ENCODE results near the gene WDCP.
"Not testable (repeated sequence)": the region's sequence is repeated elsewhere in the genome, so short reads cannot be mapped to it uniquely, and the experiment has no call there.

Gene WDCP

GRCh38 chr2:24046930-24047702 lies at the start of gene WDCP:
Gene WDCP, minus strand, starts transcription at chr2:24047391. Its CDS starts 7,897 bp downstream, at chr2:24039494.
- DNase-seq = peak; percentile 55 to 99 (median 95)

DNA sequence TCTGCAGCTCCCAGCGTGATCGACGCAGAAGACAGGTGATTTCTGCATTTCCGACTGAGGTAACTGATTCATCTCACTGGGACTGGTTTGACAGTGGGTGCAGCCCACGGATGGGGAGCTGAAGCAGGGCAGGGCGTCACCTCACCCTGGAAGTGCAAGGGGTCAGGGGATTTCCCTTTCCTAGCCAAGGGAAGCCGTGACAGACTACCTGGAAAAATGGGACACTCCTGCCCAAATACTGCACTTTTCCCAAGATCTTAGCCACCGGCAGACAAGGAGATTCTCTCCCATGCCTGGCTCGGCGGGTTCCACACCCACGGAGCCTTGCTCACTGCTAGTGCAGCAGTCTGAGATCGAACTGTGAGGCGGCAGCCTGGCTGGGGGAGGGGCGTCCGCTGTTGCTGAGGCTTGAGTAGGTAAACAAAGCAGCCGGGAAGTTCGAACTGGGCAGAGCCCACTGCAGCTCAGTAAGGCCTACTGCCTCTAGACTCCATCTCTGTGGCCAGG lies 48.0 kb upstream of the WDCP start:
- DNase-seq = not testable (repeated sequence)

DNA sequence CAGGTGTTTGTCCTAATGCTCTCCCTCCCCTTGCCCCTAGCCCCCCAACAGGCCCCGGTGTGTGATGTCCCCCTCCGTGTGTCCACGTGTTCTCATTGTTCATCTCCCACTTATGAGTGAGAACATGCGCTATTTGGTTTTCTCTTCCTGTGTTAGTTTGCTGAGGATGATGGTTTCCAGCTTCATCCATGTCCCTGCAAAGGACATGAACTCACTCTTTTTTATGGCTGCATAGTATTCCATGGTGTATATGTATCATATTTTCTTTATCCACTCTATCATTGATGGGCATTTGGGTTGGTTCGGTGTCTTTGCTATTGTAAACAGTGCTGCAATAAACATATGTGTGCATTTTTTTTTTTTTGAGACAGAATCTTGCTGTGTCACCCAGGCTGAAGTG lies 46.1 kb upstream of the WDCP start:
- not testable (repeated sequence) for DNase-seq

DNA sequence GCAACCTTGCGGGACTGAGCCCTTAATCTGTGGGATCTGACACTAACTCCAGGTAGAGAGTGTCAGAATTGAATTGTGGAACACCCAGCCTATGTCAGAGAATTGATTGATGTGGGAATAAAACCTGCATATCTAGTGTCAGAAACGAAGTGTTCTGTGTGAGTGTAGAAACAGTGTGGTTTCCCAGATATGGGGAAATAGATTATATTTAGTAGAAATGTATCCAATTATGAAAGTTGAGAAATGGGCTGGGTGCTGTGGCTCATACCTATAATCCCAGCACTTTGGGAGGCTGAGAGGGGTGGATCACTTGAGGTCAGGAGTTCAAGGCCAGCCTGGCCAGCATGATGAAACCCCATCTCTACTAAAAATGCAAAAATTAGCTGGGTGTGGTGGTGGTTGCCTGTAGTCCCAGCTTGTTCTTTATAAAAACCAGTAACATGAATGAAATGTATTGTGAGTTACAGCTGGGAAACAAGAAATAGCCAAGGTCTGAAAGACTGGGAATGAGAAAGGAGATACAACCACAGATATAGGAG lies 41.7 kb upstream of the WDCP start:
- DNase-seq = no peak

DNA sequence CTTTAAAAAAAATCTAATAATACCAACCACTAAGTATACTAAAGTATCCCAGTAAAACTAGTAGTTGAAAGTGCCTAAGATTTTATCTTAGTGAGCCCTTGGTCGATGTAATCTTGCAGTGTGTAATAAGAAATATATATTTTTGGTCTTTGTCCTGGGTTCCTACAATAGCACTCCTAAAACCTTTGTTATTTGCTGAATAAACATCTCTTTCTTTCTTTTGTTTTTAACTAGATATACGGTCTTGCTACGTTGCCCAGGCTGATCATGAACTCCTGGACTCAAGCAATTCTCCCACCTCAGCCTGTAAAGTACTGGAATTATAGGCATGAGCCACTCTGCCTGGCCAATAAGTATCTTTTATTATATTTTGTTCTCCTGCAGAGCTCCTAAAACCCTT lies 39.8 kb upstream of the WDCP start:
- no peak for DNase-seq

- no peak for DNase-seq
Measured at GRCh38 chr2:24086241-24086640, 39.0 kb upstream of the WDCP start.

DNA sequence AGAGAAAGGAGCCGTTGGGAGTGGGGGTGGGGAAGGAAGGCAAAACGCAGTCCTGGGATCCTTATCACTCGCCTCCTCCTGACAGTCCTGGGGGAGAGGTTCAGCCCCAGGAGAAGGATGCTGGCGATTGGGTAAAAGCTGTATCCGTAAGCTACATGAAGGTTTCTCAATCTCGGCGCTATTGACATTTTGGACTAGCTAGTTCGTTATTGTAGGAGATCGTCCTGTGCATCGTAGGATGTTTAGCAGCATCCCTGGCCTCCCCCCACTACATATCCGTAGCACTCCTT lies 38.0 kb upstream of the WDCP start:
- DNase-seq = no peak

GRCh38 chr2:24084386-24085199 lies 37.4 kb upstream of the WDCP start, which contains the start of gene TP53I3:
Gene TP53I3, minus strand, starts transcription at chr2:24084834. Its CDS starts 508 bp downstream, at chr2:24084326.
- DNase-seq = peak in 57 of 58 donors; percentile 13 to 87 (median 71)

DNA sequence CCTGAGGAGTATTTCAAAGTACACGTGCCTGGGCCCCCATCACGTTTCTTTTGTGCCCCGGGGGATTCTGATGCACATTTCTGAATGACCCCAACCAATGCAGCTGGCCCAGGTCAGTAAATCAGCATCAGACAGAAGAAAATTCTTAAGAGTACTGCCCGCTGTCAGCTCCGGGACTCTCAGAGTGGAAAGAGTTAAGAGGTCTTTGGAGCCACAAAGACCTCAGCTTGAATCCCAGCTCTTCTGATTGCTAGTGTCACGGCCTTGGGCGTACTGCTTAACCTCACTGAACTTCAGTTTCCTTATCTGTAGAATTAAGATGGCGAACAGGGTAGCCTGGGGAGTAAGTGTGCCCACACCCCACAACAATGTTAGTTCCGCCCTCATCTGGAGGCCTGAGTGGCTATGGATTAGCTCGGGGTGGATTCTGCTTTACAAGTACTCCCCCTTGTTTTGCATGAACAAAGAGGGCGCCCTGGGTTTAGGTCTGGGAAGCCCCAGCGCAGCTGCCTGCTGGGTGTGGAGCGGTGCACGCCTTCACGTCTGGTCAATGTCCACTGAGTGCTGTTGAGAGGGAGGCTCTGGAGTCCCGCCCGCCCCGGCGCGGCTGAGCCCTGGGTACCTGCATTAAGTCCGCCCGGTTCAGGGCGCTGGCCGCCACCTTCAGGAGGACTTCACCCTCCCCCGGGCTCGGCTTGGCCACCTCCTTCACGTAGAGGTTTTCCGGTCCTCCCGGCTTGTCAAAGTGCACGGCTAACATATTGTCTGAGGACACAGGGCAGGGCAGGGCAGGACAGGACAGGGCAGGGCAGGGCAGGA lies 36.6 kb upstream of the WDCP start:
- DNase-seq = peak in 12 of 58 donors; percentile 14 to 78 (median 57)

DNA sequence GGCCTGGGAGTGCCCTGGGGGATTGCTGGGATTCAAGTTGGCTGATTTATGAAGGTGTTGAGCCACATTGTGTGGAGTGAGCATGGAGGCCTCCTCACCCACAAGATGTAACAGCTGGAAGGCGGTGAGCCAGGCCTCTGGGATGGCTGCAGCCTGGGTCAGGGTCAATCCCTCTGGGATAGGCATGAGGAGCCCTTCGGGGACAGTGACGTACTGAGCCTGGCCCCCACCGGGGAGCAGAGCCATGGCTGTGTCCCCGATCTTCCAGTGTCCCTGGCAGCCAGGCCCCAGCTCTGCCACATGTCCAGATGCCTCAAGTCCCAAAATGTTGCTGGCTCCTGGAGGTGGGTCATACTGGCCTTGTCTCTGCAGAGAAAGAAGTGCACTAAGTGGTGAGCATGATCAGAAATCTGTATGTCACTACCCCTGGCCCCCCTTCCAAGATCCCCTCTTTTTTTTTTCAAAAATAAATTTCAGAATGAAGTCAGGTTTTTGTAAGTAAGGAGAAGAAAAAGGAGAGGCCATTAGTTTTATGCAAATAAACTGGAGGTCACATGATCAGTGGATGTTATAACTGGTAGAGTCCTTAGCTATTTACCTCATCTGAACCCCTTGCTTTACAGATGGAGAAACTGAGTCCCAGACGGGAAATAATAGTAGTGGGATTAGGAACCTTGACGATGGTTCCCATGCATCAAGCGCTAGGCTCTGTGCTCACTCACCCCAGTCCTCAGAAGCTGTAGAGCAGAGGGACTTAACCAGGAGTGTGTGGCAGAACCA lies 35.8 kb upstream of the WDCP start:
- DNase-seq = no peak

DNA sequence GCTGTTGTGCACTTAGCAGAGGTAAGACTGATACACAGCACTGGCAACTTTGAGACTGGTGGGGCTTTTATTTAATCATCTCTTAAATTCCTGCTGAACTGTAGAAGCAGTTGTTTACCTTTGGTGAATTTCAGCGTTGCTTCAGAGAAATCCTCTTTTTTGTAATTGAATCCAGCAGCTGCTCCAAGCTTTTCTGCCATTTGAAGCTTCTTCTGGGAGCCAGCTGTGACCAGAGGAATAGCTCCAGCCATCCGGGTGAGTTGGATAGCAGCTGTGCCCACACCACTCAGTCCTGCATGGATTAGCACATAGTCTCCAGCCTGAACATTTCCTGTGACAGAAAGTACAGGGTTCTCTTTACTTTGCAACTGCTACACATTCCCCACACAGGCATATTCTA lies 33.5 kb upstream of the WDCP start:
- no peak for DNase-seq

DNA sequence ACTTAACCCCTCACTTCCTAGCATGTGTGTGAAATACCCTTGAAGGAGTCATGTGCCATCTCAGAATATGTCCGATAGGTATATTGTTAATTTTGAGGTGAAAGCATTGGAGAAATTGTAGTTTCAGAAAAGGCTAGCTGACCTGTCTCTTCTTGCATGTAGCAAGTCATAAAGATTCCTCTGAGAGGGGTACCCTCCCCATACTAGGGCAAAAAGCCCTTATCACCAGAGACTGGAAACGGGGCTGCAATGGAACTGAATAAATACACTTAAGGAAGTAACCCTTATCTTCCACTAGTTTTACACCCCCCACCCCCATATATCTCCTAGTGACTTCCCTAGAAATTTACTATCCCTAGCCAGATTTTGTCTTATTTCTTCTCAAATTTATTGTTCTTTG lies 30.7 kb upstream of the WDCP start:
- no peak for DNase-seq

GRCh38 chr2:24077535-24077877 lies 30.3 kb upstream of the WDCP start:
- DNase-seq = peak in 12 of 58 donors; percentile 2 to 41 (median 26)

GRCh38 chr2:24076849-24077534 lies 29.8 kb upstream of the WDCP start:
- peak in 38 of 58 donors; percentile 7 to 75 (median 42) for DNase-seq

GRCh38 chr2:24075915-24076848 lies 29.0 kb upstream of the WDCP start, which contains the start of gene SF3B6:
Gene SF3B6, minus strand, starts transcription at chr2:24076326. Its CDS starts 97 bp downstream, at chr2:24076229.
- peak; percentile 75 to 98 (median 95) for DNase-seq

GRCh38 chr2:24075259-24075658 lies 28.1 kb upstream of the WDCP start:
- DNase-seq = peak in 1 of 58 donors; percentile 5

GRCh38 chr2:24073816-24074215 lies 26.6 kb upstream of the WDCP start:
- no peak for DNase-seq

DNA sequence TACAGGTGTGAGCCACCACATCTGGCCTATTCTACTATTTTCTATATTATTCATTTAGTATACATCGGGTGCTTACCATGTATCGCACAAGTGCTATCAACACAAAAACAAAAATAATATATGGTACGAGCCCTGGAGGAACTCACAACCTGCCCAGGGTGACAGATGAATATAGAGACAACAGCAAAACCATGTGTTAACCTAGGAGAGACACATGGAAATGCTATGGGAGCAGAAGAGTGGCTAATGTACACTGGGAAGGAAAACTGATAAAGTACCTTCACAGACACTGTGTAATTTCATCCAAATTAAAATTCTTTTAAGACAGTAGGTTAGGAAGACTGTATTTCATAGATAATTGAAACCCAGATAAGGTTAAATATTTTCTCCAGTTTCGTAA lies 25.1 kb upstream of the WDCP start:
- no peak for DNase-seq

DNA sequence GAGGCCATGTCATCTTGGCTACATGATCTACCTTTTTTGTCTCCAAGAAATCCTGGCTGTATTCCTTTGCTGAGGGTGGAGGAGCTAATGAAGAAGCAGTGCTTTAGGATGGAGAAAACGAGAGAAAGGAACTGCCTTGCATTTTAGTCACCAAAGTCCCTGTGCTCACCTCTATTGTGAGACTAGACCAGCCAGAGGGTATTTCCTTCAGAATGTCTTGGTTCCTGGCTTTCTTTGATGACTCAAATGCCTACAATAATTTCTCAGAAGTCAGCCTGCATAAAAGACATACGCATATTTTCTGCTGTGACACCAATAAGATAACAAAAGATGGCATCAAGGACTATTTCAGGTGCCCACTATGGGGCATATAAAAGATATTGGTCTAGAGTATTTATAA lies 18.1 kb upstream of the WDCP start:
- no peak for DNase-seq

Measured in anterior cingulate cortex (tissue), 58 donors.